ENCODE results near the gene NHSL1.

DNA sequence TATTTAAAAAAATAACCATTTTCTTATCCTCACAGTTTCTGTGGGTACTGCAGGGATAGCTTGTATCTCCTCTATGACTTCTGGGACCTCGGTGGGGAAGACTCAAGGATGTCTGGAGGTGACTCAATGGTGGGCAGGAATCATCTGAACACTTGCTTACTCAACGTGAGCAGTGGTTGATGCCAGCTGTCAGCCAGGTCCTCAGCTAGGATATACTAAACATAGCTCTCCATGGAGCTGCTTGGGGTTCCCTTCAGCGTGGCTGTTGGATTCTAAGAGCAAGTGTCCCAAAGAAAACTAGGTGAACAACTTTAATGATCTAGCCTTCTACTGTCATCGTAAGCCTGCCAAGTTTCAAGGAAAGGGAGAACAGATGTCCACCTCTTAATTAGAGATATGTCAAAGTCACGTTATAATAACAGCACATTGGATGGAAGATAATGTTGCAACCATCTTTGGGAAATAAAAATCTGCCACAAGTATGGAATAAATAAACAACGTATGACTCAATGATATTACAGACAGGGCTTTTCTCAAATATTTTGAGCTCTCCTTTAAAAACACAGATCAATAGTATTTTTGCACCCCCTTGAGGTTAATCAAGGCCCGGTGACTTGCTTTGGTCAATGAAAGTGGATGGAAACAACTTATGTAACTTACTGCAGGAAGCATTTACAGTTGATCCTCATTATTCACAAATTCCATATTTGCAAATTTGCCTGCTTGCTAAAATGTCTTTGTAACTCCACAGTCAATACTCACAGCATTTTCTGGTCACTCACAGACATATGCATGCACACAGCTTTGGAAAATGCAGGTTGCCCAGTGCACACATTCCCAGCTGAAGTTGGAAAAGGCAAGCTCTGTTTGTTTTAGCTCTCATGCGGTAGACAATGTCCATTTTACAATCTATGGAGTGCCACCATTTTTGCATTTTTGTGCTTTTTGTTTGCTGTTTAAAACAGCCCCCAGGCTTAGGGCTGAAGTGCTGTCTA is 101.9 kb downstream of the NHSL1 start:
- no peak for TF ChIP-seq POLR2A (IDR thresholded peaks at IDR 0.05; ENCODE audit: low read length)
- TF ChIP-seq GATA1 (IDR thresholded peaks at IDR 0.05; ENCODE audit: low read depth, low read length) = no peak

Measured in erythroblast (primary cell).